A673 (cell line): Measurements from ENCODE around the gene ERICH6. TPM values are rescaled to one million over a fixed set of nuclear protein-coding genes. Genes with fewer than 3 reads are reported as not detected.
"Not testable (repeated sequence)": the region's sequence is repeated elsewhere in the genome, so short reads cannot be mapped to it uniquely, and the experiment has no call there.

Experiments used
- BruUV-seq: library from RNA; stranded (reverse); fragments of 400-500 nt; replicated peaks from 2 replicates; lab custom pipeline; 2021; lab: Mats Ljungman, UMichigan
- CTCF ChIA-PET: fragments of 300-600 bp; sonication (Branson Sonifier 250); formaldehyde crosslinking; loops from one replicate; lab custom pipeline; 2022; ENCODE audit warnings: antibody characterized with exemption; lab: Charles Lee
- POLR2A ChIA-PET: fragments of 300-600 bp; sonication (Branson Sonifier 250); formaldehyde crosslinking; loops from one replicate; lab custom pipeline; 2022; ENCODE audit warnings: antibody characterized with exemption; ENCODE audit not compliant: low non-redundant PET; lab: Charles Lee
- DNase-seq: peaks from one replicate; pipeline ENCODE4 v3.0.0-alpha.2; 2015; ENCODE audit warnings: low spot score
- H3K27ac ChIP-seq: fragments of 200-600 bp; sonication (generic); 2 replicates; pipeline ENCODE4 v1.5.1; 2016; ENCODE audit warnings: mixed run types, low read depth, mild to moderate bottlenecking, mixed read lengths, antibody characterized with exemption, low read length; ENCODE audit not compliant: poor library complexity, severe bottlenecking
- H3K27me3 ChIP-seq: fragments of 200-600 bp; sonication (generic); replicated peaks from 2 replicates; pipeline ENCODE4 v1.6.1; 2017; ENCODE audit warnings: mixed run types, low read depth, mild to moderate bottlenecking, mixed read lengths, antibody characterized with exemption, low read length; ENCODE audit not compliant: insufficient read depth, poor library complexity
- H3K36me3 ChIP-seq: fragments of 200-600 bp; sonication (generic); 2 replicates; pipeline ENCODE4 v1.6.1; 2016; ENCODE audit warnings: mixed run types, mild to moderate bottlenecking, mixed read lengths, antibody characterized with exemption, low read length; ENCODE audit not compliant: insufficient read depth, poor library complexity, severe bottlenecking
- H3K4me1 ChIP-seq: fragments of 200-600 bp; sonication (generic); 2 replicates; pipeline ENCODE4 v1.6.1; 2017; ENCODE audit warnings: mixed run types, mild to moderate bottlenecking, mixed read lengths, antibody characterized with exemption, low read length; ENCODE audit not compliant: insufficient read depth, poor library complexity, severe bottlenecking
- H3K4me3 ChIP-seq: fragments of 200-600 bp; sonication (generic); 2 replicates; pipeline ENCODE4 v1.5.1; 2016; ENCODE audit warnings: low read depth, mixed run types, mild to moderate bottlenecking, mixed read lengths, low read length; ENCODE audit not compliant: poor library complexity, severe bottlenecking
- H3K9me3 ChIP-seq: fragments of 200-600 bp; sonication (generic); 2 replicates; pipeline ENCODE4 v1.6.1; 2016; ENCODE audit warnings: mixed run types, low read depth, mild to moderate bottlenecking, mixed read lengths, antibody characterized with exemption, low read length; ENCODE audit not compliant: poor library complexity, severe bottlenecking
- EZH2 ChIP-seq: fragments of 200-600 bp; sonication (generic); IDR thresholded peaks from 2 replicates; pipeline ENCODE4 v1.6.1; 2017; ENCODE audit warnings: borderline replicate concordance, low read depth, mild to moderate bottlenecking, mixed read lengths, antibody characterized with exemption, low read length; ENCODE audit not compliant: poor library complexity, severe bottlenecking
- intact Hi-C: fragments of 100-400 bp; cut with micrococcal nuclease; formaldehyde crosslinking; loops from one replicate; pipeline ENCODE4 v1.10.0; 2022; ENCODE audit not compliant: unreplicated experiment
- total RNA-seq: library from RNA; stranded (reverse); gene quantifications from 2 replicates; pipeline ENCODE4 v1.2.3, GENCODE V29; 2021
- TF ChIP-seq, protein P1 (sequence below): fragments of 300-800, 200-600 bp; sonication (generic); conservative IDR thresholded peaks from 2 replicates; pipeline ENCODE4 v1.5.1; 2017; ENCODE audit warnings: low read depth, mild to moderate bottlenecking, antibody characterized with exemption, low read length, moderate library complexity, mixed read lengths

ERICH6 gene
- total RNA-seq, 1 experiment from 2014 or later: 0.32 TPM

DNA sequence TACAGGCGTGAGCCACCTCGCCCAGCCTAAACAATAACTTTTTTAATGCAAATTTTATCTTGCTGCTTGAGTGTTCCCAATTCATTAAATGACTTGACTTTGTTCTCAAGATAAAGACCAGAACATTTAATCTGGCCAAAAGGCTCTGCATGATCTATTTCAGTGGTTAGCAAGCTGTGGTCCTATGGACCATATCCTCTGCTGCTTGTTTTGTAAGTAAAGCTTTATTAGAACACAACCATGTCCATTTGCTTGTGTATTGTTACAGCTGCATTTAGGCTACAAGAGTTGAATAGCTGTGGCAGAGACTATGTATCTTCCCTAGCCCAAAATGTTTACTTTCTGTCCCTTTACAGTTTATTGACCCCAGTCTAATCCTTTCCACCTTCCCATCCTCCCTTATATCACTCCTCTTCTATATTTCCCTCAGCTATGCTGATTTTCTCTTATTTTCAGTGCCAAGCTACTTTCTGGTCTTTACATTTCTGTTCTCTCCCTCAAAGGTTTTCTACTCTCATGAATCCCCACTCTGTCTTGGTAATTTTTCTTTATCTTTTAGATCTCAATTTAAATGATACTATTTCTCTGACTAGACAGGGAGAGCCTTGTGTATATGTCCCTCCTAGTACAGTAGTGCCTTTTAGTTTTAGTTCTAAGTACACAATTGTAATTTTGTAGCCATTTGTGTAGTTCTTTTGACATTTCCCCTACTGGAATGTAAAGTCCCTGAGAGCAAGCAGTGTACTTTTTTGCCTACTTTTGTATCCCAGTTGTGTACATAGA is 77.4 kb downstream of the ERICH6 start:
- CTCF ChIA-PET: no interaction called here
- Histone ChIP-seq H3K27me3 (no peaks in the 10 kb centered on the region), H3K4me3 (no peak overlapping the region), H3K4me1 (peaks cover 4% of the 10 kb centered on the region), H3K36me3 (peaks cover 36% of the 10 kb centered on the region), H3K9me3 (no peaks in the 10 kb centered on the region), H3K27ac (no peak overlapping the region)
- BruUV-seq: no TSS peak
- POLR2A ChIA-PET: no interaction called here
- no peak for TF ChIP-seq EZH2
- TF ChIP-seq, protein P1, sequence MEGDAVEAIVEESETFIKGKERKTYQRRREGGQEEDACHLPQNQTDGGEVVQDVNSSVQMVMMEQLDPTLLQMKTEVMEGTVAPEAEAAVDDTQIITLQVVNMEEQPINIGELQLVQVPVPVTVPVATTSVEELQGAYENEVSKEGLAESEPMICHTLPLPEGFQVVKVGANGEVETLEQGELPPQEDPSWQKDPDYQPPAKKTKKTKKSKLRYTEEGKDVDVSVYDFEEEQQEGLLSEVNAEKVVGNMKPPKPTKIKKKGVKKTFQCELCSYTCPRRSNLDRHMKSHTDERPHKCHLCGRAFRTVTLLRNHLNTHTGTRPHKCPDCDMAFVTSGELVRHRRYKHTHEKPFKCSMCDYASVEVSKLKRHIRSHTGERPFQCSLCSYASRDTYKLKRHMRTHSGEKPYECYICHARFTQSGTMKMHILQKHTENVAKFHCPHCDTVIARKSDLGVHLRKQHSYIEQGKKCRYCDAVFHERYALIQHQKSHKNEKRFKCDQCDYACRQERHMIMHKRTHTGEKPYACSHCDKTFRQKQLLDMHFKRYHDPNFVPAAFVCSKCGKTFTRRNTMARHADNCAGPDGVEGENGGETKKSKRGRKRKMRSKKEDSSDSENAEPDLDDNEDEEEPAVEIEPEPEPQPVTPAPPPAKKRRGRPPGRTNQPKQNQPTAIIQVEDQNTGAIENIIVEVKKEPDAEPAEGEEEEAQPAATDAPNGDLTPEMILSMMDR: no peak
- DNase-seq: no peak
- intact Hi-C loops: no loop called here

DNA sequence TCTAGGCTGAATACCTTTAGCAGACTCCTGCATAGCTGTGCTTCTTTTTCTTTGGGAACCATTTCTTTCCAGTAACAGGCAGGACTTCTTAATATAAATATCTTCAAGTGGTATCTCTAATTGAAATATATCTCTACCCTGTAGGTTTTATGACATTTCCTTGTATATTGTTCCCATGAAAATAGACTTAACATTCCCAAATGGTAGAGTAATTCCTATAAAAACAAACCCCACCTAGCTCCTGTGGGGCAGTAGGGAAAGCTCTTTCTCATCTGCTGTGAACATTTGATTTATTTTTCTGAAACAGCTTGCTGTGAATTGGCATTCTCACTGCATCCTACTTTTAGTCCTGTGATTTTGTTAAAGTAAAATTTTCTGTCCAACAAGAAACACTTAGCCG is 79.8 kb downstream of the ERICH6 start:
- ChIA-PET POLR2A (no interaction called here), CTCF (no interaction called here)
- no peaks in the 10 kb centered on the region for H3K27me3 ChIP-seq
- no peaks in the 10 kb centered on the region for H3K9me3 ChIP-seq
- peaks cover 4% of the 10 kb centered on the region for H3K4me1 ChIP-seq
- BruUV-seq: no TSS peak
- no peak for DNase-seq
- TF ChIP-seq, protein P1: no peak
- no peak for TF ChIP-seq EZH2
- H3K27ac ChIP-seq: no peak overlapping the region
- intact Hi-C loops: no loop called here
- no peak overlapping the region for H3K4me3 ChIP-seq
- peaks cover 36% of the 10 kb centered on the region for H3K36me3 ChIP-seq

DNA sequence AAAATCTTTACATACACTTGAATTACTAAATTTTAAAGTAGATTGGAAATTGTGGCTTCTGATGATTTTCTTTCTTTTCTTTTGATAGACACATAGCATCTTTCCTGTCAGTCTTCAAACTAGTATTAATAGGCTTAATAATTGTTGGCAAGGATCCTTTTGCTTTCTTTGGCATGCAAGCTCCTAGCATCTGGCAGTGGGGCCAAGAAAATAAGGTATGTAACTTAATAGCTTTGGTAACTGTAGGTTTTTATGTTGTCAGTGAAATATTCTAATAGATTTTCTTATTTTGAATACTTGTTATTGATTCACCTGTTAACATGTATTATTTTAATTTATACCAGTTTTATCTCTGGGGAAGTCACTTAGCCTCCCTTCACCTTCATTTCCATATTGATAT is 80.8 kb downstream of the ERICH6 start:
- peaks cover 35% of the 10 kb centered on the region for H3K36me3 ChIP-seq
- H3K27ac ChIP-seq, DNase-seq, CTCF ChIA-PET, H3K27me3 ChIP-seq, H3K4me3 ChIP-seq, intact Hi-C loops, BruUV-seq, H3K4me1 ChIP-seq, H3K9me3 ChIP-seq, POLR2A ChIA-PET: not testable (repeated sequence)
